H9 (cell line): ENCODE measurements around the gene CTCF. TPM values are rescaled to one million over a fixed set of nuclear protein-coding genes. Genes with fewer than 3 reads are reported as not detected.

Experiments used
- DNase-seq: peaks from one replicate; pipeline ENCODE4 v3.0.0-alpha.2; 2017
- H2AFZ ChIP-seq: one replicate; pipeline ENCODE4 v1.6.1; 2013; ENCODE audit warnings: mild to moderate bottlenecking, low read length, control low read depth, moderate library complexity
- H2AK5ac ChIP-seq: 2 replicates; pipeline ENCODE4 v1.6.1; 2013; ENCODE audit warnings: low read length, control low read depth, mixed read lengths; ENCODE audit not compliant: insufficient read length
- H2BK120ac ChIP-seq: one replicate; pipeline ENCODE4 v1.6.1; 2013; ENCODE audit warnings: low read depth, mild to moderate bottlenecking, low read length, control low read depth, inconsistent platforms; ENCODE audit not compliant: poor library complexity, severe bottlenecking
- H2BK12ac ChIP-seq: 2 replicates; pipeline ENCODE4 v1.6.1; 2013; ENCODE audit warnings: low read length, control low read depth, mixed read lengths, low read depth; ENCODE audit not compliant: insufficient read length
- H2BK15ac ChIP-seq: 2 replicates; pipeline ENCODE4 v1.6.1; 2013; ENCODE audit warnings: low read depth, low read length, control low read depth
- H2BK20ac ChIP-seq: one replicate; pipeline ENCODE4 v1.6.1; 2013; ENCODE audit warnings: low read depth, mild to moderate bottlenecking, low read length, control low read depth, inconsistent platforms; ENCODE audit not compliant: poor library complexity, severe bottlenecking
- H2BK5ac ChIP-seq: 2 replicates; pipeline ENCODE4 v1.6.1; 2013; ENCODE audit warnings: low read length, control low read depth, mixed read lengths; ENCODE audit not compliant: insufficient read length
- H3K14ac ChIP-seq: 2 replicates; pipeline ENCODE4 v1.6.1; 2013; ENCODE audit warnings: low read length, control low read depth; ENCODE audit not compliant: insufficient read depth
- H3K18ac ChIP-seq: 2 replicates; pipeline ENCODE4 v1.6.1; 2013; ENCODE audit warnings: low read depth, mild to moderate bottlenecking, mixed read lengths, low read length, control low read depth; ENCODE audit not compliant: insufficient read length
- H3K23ac ChIP-seq: 2 replicates; pipeline ENCODE4 v1.6.1; 2013; ENCODE audit warnings: low read length, control low read depth, mixed read lengths, low read depth; ENCODE audit not compliant: insufficient read length
- H3K23me2 ChIP-seq: 2 replicates; pipeline ENCODE4 v1.6.1; 2013; ENCODE audit warnings: low read depth, mild to moderate bottlenecking, mixed read lengths, low read length, control low read depth; ENCODE audit not compliant: insufficient read length, poor library complexity, severe bottlenecking
- H3K27ac ChIP-seq: 2 replicates; pipeline ENCODE4 v1.5.1; 2013; ENCODE audit warnings: low read length, control low read depth, mixed read lengths, low read depth; ENCODE audit not compliant: insufficient read length
- H3K27me3 ChIP-seq: 2 replicates; pipeline ENCODE4 v1.6.1; 2013; ENCODE audit warnings: low read length, control low read depth, inconsistent platforms; ENCODE audit not compliant: insufficient read depth
- H3K4ac ChIP-seq: 2 replicates; pipeline ENCODE4 v1.6.1; 2013; ENCODE audit warnings: low read depth, mild to moderate bottlenecking, control low read depth, inconsistent platforms, low read length, moderate library complexity
- H3K4me1 ChIP-seq: 2 replicates; pipeline ENCODE4 v1.6.1; 2013; ENCODE audit warnings: low read length, control low read depth, inconsistent platforms; ENCODE audit not compliant: insufficient read depth
- H3K4me2 ChIP-seq: 2 replicates; pipeline ENCODE4 v1.6.1; 2013; ENCODE audit warnings: low read length, control low read depth, mixed read lengths; ENCODE audit not compliant: insufficient read length, insufficient read depth
- H3K56ac ChIP-seq: 2 replicates; pipeline ENCODE4 v1.6.1; 2013; ENCODE audit warnings: low read depth, mild to moderate bottlenecking, mixed read lengths, low read length, control low read depth; ENCODE audit not compliant: insufficient read length
- H3K79me1 ChIP-seq: 2 replicates; pipeline ENCODE4 v1.6.1; 2013; ENCODE audit warnings: low read depth, mild to moderate bottlenecking, moderate library complexity, low read length, control low read depth, inconsistent platforms; ENCODE audit not compliant: insufficient read depth, poor library complexity, severe bottlenecking
- H3K79me2 ChIP-seq: 2 replicates; pipeline ENCODE4 v1.6.1; 2013; ENCODE audit warnings: low read length, control low read depth, inconsistent platforms; ENCODE audit not compliant: insufficient read depth
- H3K9ac ChIP-seq: 2 replicates; pipeline ENCODE4 v1.6.1; 2013; ENCODE audit warnings: low read length, control low read depth, mixed read lengths; ENCODE audit not compliant: insufficient read length; ENCODE audit errors: extremely low read depth
- H3K9me3 ChIP-seq: one replicate; pipeline ENCODE4 v1.6.1; 2013; ENCODE audit warnings: low read depth, low read length, inconsistent platforms; ENCODE audit not compliant: control insufficient read depth
- H3T11ph ChIP-seq: one replicate; pipeline ENCODE4 v1.6.1; 2013; ENCODE audit warnings: mild to moderate bottlenecking, low read length, control low read depth, inconsistent platforms
- H4K20me1 ChIP-seq: one replicate; pipeline ENCODE4 v1.6.1; 2013; ENCODE audit not compliant: control insufficient read depth, insufficient read length, insufficient read depth
- H4K5ac ChIP-seq: 2 replicates; pipeline ENCODE4 v1.6.1; 2013; ENCODE audit warnings: low read depth, mild to moderate bottlenecking, mixed read lengths, low read length, control low read depth; ENCODE audit not compliant: insufficient read length
- H4K8ac ChIP-seq: replicated peaks from 2 replicates; pipeline ENCODE4 v1.6.1; 2013; ENCODE audit warnings: low read length, control low read depth, mixed read lengths, low read depth; ENCODE audit not compliant: insufficient read length
- H4K91ac ChIP-seq: 2 replicates; pipeline ENCODE4 v1.6.1; 2013; ENCODE audit warnings: low read depth, mild to moderate bottlenecking, moderate library complexity, mixed read lengths, low read length, control low read depth; ENCODE audit not compliant: insufficient read length
- H3K27ac Mint-ChIP-seq, 3 experiments: 2 replicates in 2 of 3; 3 replicates in 1 of 3; pipeline ENCODE4 v1.8.0; 2020 to 2021; ENCODE audit warnings: mixed read lengths in 3 of 3, mild to moderate bottlenecking in 1 of 3, moderate library complexity in 1 of 3
- H3K27me3 Mint-ChIP-seq: 2 replicates; pipeline ENCODE4 v1.8.0; 2021; ENCODE audit warnings: low read depth, mild to moderate bottlenecking, moderate library complexity, mixed read lengths
- H3K36me3 Mint-ChIP-seq, 3 experiments: 2 replicates in 2 of 3; 3 replicates in 1 of 3; pipeline ENCODE4 v1.8.0; 2020 to 2021; ENCODE audit warnings: low read depth in 3 of 3, mixed read lengths in 3 of 3; ENCODE audit not compliant: insufficient read depth in 1 of 3
- H3K4me1 Mint-ChIP-seq, 2 experiments: 2 replicates each; pipeline ENCODE4 v1.8.0; 2020; ENCODE audit warnings: mixed read lengths in 2 of 2
- H3K4me3 Mint-ChIP-seq, 2 experiments: 2 replicates in 1 of 2; 3 replicates in 1 of 2; pipeline ENCODE4 v1.8.0; 2020 to 2021; ENCODE audit warnings: mild to moderate bottlenecking in 2 of 2, mixed read lengths in 2 of 2, moderate library complexity in 1 of 2
- H3K9me3 Mint-ChIP-seq, 2 experiments: 2 replicates in 1 of 2; 3 replicates in 1 of 2; pipeline ENCODE4 v1.8.0; 2020; ENCODE audit warnings: mild to moderate bottlenecking in 2 of 2, mixed read lengths in 2 of 2, moderate library complexity in 1 of 2
- WGBS: extraction: QIAGEN DNeasy Blood & Tissue Kit; methylation state at CpG from one replicate; pipeline ENCODE4 v1.1.7; 2013; ENCODE audit warnings: missing lambda C conversion rate, low lambda C conversion rate, mixed read lengths; ENCODE audit not compliant: insufficient read length; ENCODE audit errors: extremely low coverage; 5-methylcytosine and 5-hydroxymethylcytosine counted together
- total RNA-seq: library from RNA; stranded (reverse); gene quantifications from 2 replicates; pipeline ENCODE4 v1.2.1, GENCODE V29; 2021
- TF ChIP-seq, protein P1 (sequence below): fragments of 200-600 bp; sonication (generic); conservative IDR thresholded peaks from 3 replicates; pipeline ENCODE4 v1.8.0; 2021; ENCODE audit warnings: antibody characterized with exemption, mild to moderate bottlenecking

Gene CTCF
- total RNA-seq, 1 experiment from 2014 or later, result 87.3 TPM

DNA sequence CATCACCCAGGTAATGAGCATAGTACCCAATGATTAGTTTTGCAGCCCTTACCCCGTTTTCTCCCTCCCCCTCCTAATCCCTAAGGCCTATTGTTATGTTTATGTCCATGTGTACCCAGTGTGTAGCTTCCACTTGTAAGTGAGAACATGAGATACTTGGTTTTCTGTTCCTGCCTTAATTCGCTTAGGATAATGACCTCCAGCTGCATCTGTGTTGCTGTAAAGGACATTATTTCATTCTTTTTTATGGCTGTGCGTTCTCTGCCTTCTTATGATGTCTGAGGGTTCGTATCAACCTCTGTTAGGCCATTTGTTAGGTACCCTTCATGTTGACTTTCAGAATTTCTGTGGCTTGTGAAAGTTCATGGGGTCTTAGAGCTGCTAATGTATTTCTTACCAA is 31.0 kb downstream of the CTCF start:
- H2AFZ ChIP-seq, result no peak overlapping the region
- no peak overlapping the region for H3K14ac ChIP-seq
- H3K4ac ChIP-seq, result no peak overlapping the region
- H3K79me1 ChIP-seq, result peaks cover 2% of the 10 kb centered on the region
- no peak overlapping the region for H3K27ac ChIP-seq
- Mint-ChIP-seq H3K9me3 (no peaks in the 10 kb centered on the region), H3K4me3 (peak overlapping the region; percentile 39 to 66), H3K27ac (peak overlapping the region; percentile 55 to 93 (median 56); a peak in 6 of 7 replicates), H3K4me1 (peaks cover 41 to 57% of the 10 kb centered on the region in 2 experiments), H3K36me3 (peaks cover under 1 to 21% (median 13%) of the 10 kb centered on the region in 3 experiments; a peak in 6 of 7 replicates), H3K27me3 (no peaks in the 10 kb centered on the region)
- WGBS, result no CpG with 5 or more reads among the region's 4 CpGs
- H2BK120ac ChIP-seq, result no peak overlapping the region
- H2BK12ac ChIP-seq, result no peak overlapping the region
- no peak overlapping the region for H3K23ac ChIP-seq
- TF ChIP-seq, protein P1, sequence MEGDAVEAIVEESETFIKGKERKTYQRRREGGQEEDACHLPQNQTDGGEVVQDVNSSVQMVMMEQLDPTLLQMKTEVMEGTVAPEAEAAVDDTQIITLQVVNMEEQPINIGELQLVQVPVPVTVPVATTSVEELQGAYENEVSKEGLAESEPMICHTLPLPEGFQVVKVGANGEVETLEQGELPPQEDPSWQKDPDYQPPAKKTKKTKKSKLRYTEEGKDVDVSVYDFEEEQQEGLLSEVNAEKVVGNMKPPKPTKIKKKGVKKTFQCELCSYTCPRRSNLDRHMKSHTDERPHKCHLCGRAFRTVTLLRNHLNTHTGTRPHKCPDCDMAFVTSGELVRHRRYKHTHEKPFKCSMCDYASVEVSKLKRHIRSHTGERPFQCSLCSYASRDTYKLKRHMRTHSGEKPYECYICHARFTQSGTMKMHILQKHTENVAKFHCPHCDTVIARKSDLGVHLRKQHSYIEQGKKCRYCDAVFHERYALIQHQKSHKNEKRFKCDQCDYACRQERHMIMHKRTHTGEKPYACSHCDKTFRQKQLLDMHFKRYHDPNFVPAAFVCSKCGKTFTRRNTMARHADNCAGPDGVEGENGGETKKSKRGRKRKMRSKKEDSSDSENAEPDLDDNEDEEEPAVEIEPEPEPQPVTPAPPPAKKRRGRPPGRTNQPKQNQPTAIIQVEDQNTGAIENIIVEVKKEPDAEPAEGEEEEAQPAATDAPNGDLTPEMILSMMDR, result no peak
- no peak overlapping the region for H4K5ac ChIP-seq
- H3K79me2 ChIP-seq, result peaks cover 6% of the 10 kb centered on the region; the same call in 1 of the 2 replicates
- peak overlapping the region; percentile 44 for H3K4me2 ChIP-seq
- H3K4me1 ChIP-seq, result peaks cover 9% of the 10 kb centered on the region
- no peaks in the 10 kb centered on the region for H3K27me3 ChIP-seq
- no peaks in the 10 kb centered on the region for H3K9me3 ChIP-seq
- no peak overlapping the region for H3T11ph ChIP-seq
- H3K9ac ChIP-seq, result no peak overlapping the region
- no peak overlapping the region for H4K8ac ChIP-seq
- H2BK15ac ChIP-seq, result no peak overlapping the region
- H3K18ac ChIP-seq, result no peak overlapping the region
- no peaks in the 10 kb centered on the region for H4K20me1 ChIP-seq
- no peak overlapping the region for H3K56ac ChIP-seq
- no peak overlapping the region for H2BK5ac ChIP-seq
- H3K23me2 ChIP-seq, result no peaks in the 10 kb centered on the region
- no peak overlapping the region for H2AK5ac ChIP-seq
- DNase-seq, result no peak
- no peak overlapping the region for H4K91ac ChIP-seq
- no peak overlapping the region for H2BK20ac ChIP-seq
